Lung (tissue), 12 donors: ENCODE data around the gene CNR2. TPM values are rescaled to one million over a fixed set of nuclear protein-coding genes. Genes with fewer than 3 reads are reported as not detected.

Experiments
- ATAC-seq: fragments of 200-7000 bp; cut with Tn5 transposase; one replicate; pipeline ENCODE4 v1.9.1; 2020; ENCODE audit warnings: moderate number of reproducible peaks; ENCODE audit not compliant: insufficient read depth, low FRiP score
- DNase-seq, 3 donors: peaks; one replicate each; pipeline ENCODE4 v3.0.0-alpha.2; 2013 to 2017
- H3K27ac ChIP-seq, 2 donors: one replicate each; pipeline ENCODE4 v1.5.1; 2013; ENCODE audit warnings: mild to moderate bottlenecking in 2 of 2, moderate library complexity in 2 of 2, control low read depth in 1 of 2, inconsistent platforms in 1 of 2, low read depth in 1 of 2, low read length in 1 of 2
- H3K27me3 ChIP-seq, 3 donors: one replicate each; pipeline ENCODE4 v1.5.1; 2013; ENCODE audit warnings: low read length in 2 of 3; ENCODE audit not compliant: control insufficient read depth in 3 of 3, insufficient read depth in 3 of 3
- H3K36me3 ChIP-seq, 4 donors: one replicate each; pipeline ENCODE4 v1.5.1; 2013; ENCODE audit warnings: low read length in 4 of 4, mild to moderate bottlenecking in 1 of 4, moderate library complexity in 1 of 4; ENCODE audit not compliant: control insufficient read depth in 4 of 4, insufficient read depth in 4 of 4
- H3K4me1 ChIP-seq, 5 donors: one replicate each; pipeline ENCODE4 v1.5.1; 2013; ENCODE audit warnings: low read length in 5 of 5, mild to moderate bottlenecking in 2 of 5, moderate library complexity in 1 of 5; ENCODE audit not compliant: control insufficient read depth in 5 of 5, insufficient read depth in 5 of 5
- H3K4me3 ChIP-seq: one replicate; pipeline ENCODE4 v1.5.1; 2013; ENCODE audit warnings: mild to moderate bottlenecking, control low read depth, moderate library complexity
- H3K9ac ChIP-seq, 2 donors: one replicate each; pipeline ENCODE4 v1.5.1; 2013; ENCODE audit warnings: low read length in 2 of 2, control low read depth in 1 of 2; ENCODE audit not compliant: insufficient read depth in 1 of 2
- H3K9me3 ChIP-seq, 4 donors: one replicate each; pipeline ENCODE4 v1.5.1; 2013; ENCODE audit warnings: low read length in 3 of 4, mild to moderate bottlenecking in 1 of 4, moderate library complexity in 1 of 4; ENCODE audit not compliant: control insufficient read depth in 4 of 4, insufficient read depth in 3 of 4
- CTCF ChIP-seq: IDR thresholded peaks from 2 replicates; pipeline ENCODE4 v1.5.1; 2012; ENCODE audit warnings: mild to moderate bottlenecking; ENCODE audit errors: control extremely low read depth, extremely low read depth
- WGBS, 2 donors: extraction: QIAGEN DNeasy Blood & Tissue Kit; methylation state at CpG; one replicate each; pipeline ENCODE4 v1.1.7; 2013; 5-methylcytosine and 5-hydroxymethylcytosine counted together
- polyA plus RNA-seq, 2 donors: library from polyadenylated mRNA; stranded (reverse); fragments of 200-250 nt; gene quantifications; one replicate each; pipeline ENCODE4 v1.2.1, GENCODE V29; 2013
- total RNA-seq, 2 donors: library from RNA; depleted of rRNA in 1 of 2; stranded (reverse); fragments of >200 nt in 1 of 2; gene quantifications; one replicate each; pipeline ENCODE4 v1.2.1, GENCODE V29; 2014 to 2021
- donor health status: control.
- donor health status: control.
- donor health status: Bipolar disorder and iron deficiency.
- donor health status: healthy.
- donor health status: DM: yes; HTN: yes; CAD: no.

Gene CNR2
- total and polyA plus RNA-seq, 4 donors: 0.04 to 0.46 (median 0.10) TPM

GRCh38 chr1:23947366-23947765, 34.2 kb upstream of the CNR2 start:
- no peak overlapping the region for H3K9ac ChIP-seq
- H3K27ac ChIP-seq: no peak overlapping the region
- TF ChIP-seq CTCF: no peak
- H3K9me3 ChIP-seq: peaks cover 0 to 6% (median 0%) of the 10 kb centered on the region in 4 donors
- no peak for ATAC-seq
- no peaks in the 10 kb centered on the region for H3K4me1 ChIP-seq
- no peaks in the 10 kb centered on the region for H3K27me3 ChIP-seq
- no peak overlapping the region for H3K4me3 ChIP-seq
- H3K36me3 ChIP-seq: no peaks in the 10 kb centered on the region
- DNase-seq: no peak

GRCh38 chr1:23936481-23937176, 23.5 kb upstream of the CNR2 start:
- Histone ChIP-seq H3K4me1 (no peaks in the 10 kb centered on the region), H3K27me3 (no peaks in the 10 kb centered on the region), H3K9me3 (no peaks in the 10 kb centered on the region), H3K9ac (no peak overlapping the region), H3K4me3 (no peak overlapping the region), H3K27ac (no peak overlapping the region), H3K36me3 (no peaks in the 10 kb centered on the region)
- ATAC-seq: no peak
- DNase-seq: no peak
- 60 to 72% methylated on average over 6 of the region's 6 CpGs for whole genome bisulfite sequencing, 2 donors
- TF ChIP-seq CTCF: no peak

DNA sequence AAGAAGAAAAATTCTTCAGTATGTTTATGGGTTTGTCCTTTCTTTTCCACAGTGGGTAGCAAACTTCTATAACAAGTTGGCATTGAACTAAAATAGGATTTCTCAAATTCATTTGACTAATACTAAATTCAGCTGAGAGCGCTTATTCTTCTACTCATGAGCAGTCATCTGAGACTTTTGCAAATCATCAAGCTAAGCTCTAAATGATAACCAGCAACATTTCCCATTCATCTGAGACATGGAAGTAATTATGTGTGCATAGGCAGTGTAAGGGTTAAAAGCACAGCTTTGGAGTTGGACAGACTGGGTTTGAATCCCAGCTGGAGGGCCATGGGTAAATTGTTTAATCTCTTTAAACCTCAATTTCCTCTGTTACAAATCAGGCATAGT, 18.3 kb upstream of the CNR2 start:
- Histone ChIP-seq H3K4me1 (no peaks in the 10 kb centered on the region), H3K36me3 (no peaks in the 10 kb centered on the region), H3K4me3 (no peak overlapping the region), H3K9me3 (no peaks in the 10 kb centered on the region), H3K27ac (no peak overlapping the region), H3K9ac (no peak overlapping the region), H3K27me3 (no peaks in the 10 kb centered on the region)
- DNase-seq (no peak), ATAC-seq (no peak)
- no peak for TF ChIP-seq CTCF
- 96 to 97% methylated on average over 1 of the region's 1 CpG for WGBS, 2 donors
